Measurements from ENCODE around the gene CDK19.

- no peak for TF ChIP-seq MYC (IDR thresholded peaks at IDR 0.05; ENCODE audit: low read depth, low read length)
- no peak for TF ChIP-seq CTCF (IDR thresholded peaks at IDR 0.05; ENCODE audit: low read depth, low read length)
- TF ChIP-seq MAX (IDR thresholded peaks at IDR 0.05; ENCODE audit: low read depth, low read length) = no peak
- TF ChIP-seq POLR2A (IDR thresholded peaks at IDR 0.05; ENCODE audit: extremely low read depth, insufficient read length) = no peak
These were observed 242.1 kb downstream of the CDK19 start for GRCh38 chr6:110573136-110573535.

Measured in NB4 (cell line).